HFF-Myc (cell line): Measurements from ENCODE around the gene PLA2G1B.

Experiments used
- DNase-seq: peaks from one replicate; pipeline ENCODE4 v3.0.0-alpha.2; 2011; ENCODE audit warnings: low read depth; ENCODE audit errors: extremely low read depth
- H3K4me3 ChIP-seq: replicated peaks from 2 replicates; pipeline ENCODE4 v1.5.1; 2011; ENCODE audit warnings: low read depth, mild to moderate bottlenecking, control low read depth, low read length
- TF ChIP-seq, protein P1 (sequence below): IDR thresholded peaks from 2 replicates; pipeline ENCODE4 v1.5.1; 2012; ENCODE audit warnings: mild to moderate bottlenecking, low read depth, low read length, control low read depth; ENCODE audit errors: missing control alignments

PLA2G1B gene

DNA sequence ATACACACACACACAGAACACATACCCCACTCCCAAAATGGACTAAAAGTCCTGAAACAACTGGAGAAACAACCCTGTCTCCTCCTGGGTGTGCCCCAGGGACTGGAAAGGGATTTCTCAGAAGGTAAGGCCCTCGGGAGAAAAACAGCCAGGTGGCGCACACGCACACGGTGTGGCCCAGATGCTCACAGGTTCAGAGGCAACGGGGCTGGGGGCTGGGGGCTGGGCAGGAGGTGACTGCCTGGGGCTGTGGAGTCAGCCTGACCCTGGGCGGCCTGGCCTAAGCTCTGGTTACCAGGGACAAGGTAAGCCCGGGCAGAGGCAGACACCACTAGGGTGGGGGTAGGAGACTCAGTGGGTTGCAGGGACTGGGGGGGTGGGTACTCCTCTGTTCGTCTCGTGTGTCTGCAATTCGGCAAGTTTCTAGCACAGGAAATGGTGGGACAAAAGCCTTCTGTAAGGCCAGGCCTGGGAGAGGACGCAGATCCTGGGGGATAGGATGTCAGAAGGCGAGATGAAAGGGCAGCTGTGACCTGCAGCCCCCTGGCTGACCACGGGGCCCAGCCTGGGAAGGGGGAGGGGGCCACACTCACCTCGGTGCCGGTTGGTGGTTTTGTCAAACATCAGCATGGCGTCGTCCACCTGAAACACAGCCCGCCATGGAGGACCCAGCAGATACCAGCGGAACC lies 31.0 kb upstream of the PLA2G1B start:
- no peak for DNase-seq
- TF ChIP-seq, protein P1, sequence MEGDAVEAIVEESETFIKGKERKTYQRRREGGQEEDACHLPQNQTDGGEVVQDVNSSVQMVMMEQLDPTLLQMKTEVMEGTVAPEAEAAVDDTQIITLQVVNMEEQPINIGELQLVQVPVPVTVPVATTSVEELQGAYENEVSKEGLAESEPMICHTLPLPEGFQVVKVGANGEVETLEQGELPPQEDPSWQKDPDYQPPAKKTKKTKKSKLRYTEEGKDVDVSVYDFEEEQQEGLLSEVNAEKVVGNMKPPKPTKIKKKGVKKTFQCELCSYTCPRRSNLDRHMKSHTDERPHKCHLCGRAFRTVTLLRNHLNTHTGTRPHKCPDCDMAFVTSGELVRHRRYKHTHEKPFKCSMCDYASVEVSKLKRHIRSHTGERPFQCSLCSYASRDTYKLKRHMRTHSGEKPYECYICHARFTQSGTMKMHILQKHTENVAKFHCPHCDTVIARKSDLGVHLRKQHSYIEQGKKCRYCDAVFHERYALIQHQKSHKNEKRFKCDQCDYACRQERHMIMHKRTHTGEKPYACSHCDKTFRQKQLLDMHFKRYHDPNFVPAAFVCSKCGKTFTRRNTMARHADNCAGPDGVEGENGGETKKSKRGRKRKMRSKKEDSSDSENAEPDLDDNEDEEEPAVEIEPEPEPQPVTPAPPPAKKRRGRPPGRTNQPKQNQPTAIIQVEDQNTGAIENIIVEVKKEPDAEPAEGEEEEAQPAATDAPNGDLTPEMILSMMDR: no peak
- H3K4me3 ChIP-seq: no peak overlapping the region

DNA sequence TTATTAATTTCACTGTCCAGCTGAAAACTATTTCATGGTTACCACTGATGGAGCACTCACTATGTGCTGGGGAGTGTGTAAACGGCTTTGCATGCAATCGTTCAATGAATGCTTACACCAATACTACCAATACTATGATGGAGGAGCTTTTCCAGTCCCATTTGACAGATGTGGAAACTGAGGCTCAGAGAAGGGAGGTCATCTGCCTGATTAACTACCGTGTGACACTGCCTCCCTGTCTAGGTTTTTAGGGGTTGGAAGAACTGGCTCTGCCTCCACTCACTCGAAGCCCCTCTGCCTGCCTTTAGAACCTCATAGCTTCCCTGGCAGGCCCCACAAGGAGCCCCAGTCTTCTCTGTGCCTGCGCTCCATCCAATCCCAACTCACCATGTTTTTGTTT lies 29.5 kb upstream of the PLA2G1B start:
- H3K4me3 ChIP-seq: no peak overlapping the region
- TF ChIP-seq, protein P1: no peak
- no peak for DNase-seq

DNA sequence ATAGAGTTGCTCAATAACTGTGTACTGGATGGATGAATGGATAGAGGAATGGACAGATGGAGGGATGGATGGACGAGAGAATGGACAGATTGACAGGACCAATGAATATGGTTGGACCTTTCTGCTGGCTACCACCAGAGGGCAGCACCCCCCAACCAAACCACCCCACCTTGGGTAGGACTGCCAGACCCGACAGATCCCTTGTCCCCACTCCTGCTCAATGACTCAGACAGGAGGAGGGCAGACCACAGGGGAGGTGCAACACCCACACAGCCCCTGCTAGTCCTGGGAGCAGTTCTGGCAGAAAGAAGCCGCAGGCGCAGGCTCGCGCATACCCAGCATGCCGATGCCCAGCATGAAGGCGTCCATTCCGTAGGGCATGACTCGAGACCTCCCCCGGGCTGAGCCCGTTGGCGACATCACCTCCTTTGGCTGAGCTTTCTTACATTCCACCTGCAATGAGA lies 29.0 kb upstream of the PLA2G1B start:
- TF ChIP-seq, protein P1: peak; percentile 96
- no peak overlapping the region for H3K4me3 ChIP-seq
- DNase-seq: peak; percentile 74

DNA sequence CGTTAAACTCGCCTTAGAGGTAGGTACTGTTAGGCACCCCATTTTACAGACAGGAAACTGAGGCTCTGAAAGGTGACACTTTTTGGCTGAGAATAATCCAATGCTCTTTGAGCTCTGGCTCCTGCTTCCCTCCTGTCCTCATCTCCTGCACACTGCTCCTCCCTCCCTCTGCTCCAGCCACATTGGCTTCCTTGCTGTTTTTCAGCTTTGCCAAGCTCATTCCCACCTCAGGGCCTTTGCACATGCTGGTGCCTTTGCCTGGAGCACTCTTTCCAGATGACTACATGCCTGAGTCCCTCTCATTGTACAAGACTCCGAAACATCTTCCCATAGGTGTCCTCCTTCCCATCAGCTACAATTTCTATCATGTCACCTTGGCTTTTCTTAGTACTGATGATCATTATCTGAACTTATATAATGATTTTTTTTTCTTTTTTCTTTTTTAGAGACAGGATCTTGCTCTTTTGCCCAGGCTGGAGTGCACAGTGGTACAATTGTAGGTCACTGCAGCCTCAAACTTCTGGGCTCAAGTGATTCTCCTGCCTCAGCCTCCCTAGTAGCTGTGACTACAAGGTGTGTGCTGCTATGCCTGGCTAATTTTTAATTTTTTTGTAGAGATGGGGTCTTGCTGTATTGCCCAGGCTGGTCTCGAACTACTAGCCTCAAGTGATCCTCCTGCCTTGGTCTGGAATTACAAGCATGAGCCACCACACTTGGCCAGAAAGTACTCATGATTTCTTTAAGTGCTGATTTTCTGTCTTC lies 26.2 kb upstream of the PLA2G1B start:
- TF ChIP-seq, protein P1: no peak
- DNase-seq: no peak
- H3K4me3 ChIP-seq: no peak overlapping the region

DNA sequence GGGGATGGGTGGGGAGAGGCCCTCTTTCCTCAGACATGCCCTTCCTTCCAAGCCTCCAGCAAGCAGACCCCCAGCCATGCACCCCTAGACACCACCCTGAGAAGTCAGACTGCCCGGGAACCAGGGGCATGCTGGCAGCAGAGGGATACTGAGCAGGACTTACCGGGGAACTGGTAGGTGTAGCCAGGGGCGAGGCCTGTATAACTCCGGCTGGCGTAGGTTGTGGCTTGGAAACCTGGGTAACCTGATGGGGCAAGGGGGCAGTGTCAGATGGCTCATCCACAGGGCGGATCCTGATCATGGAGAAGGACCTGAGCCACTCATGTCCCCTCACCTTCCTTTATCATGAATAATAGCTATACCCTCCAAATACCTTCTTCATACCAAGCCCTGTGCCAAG lies 25.6 kb upstream of the PLA2G1B start:
- TF ChIP-seq, protein P1: no peak
- DNase-seq: no peak
- H3K4me3 ChIP-seq: no peak overlapping the region

DNA sequence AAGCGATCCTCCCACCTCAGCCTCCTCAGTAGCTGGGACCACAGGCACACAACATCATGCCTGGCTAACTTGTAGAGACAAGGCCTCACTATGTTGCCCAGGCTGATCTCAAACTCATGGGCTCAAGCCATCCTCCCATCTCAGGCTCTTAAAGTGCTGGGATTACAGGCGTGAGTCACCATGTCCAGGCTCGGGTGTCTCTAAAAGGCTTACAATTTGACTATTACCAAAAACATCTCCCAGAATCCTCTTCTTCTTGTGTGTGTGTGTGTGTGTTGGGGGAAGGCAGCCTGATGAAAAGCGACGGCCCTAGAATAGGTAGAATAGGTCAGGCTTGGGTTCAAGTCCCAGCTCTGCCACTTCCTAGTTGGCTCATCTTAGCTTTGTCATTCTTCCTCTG lies 24.5 kb upstream of the PLA2G1B start:
- TF ChIP-seq, protein P1: no peak
- DNase-seq: peak; percentile 35
- H3K4me3 ChIP-seq: no peak overlapping the region
